GM19372 (cell line): ENCODE data around the gene GLRA1.

ENCODE experiments used
- ATAC-seq: cut with Tn5 transposase; IDR thresholded peaks from one replicate; pipeline ENCODE4 v1.9.1; 2021; ENCODE audit warnings: mild to moderate bottlenecking, low read depth, moderate library complexity; ENCODE audit not compliant: unreplicated experiment

GLRA1 gene

GRCh38 chr5:151924564-151925301 is at the start of gene GLRA1:
Gene GLRA1 (minus strand): TSS chr5:151924851. CDS start chr5:151924549, 302 bp downstream.
- no peak for ATAC-seq

- no peak for ATAC-seq
Measured at GRCh38 chr5:151970885-151971284, 46.2 kb upstream of the GLRA1 start.

- ATAC-seq: no peak
Measured at GRCh38 chr5:151967865-151968264, 43.2 kb upstream of the GLRA1 start.

DNA sequence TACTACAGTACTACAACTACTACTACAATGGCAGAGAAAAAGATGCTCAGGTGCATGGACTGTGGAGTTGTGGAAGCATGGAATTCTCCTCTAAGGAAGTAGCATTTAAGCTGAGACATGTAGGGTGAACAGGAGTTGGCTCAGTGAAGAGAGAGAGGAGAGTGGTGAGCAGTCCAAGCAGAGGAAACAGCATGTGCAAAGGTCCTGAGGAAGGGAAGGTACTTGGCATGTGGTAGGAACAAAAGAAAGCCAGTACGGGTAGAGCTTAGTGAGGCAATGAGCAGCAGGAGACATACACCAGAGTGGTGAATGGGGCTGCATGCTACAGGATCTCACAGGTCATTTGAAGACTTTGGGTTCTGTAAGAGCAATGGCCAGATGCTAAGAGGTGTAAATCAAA is 41.4 kb upstream of the GLRA1 start:
- ATAC-seq: no peak

DNA sequence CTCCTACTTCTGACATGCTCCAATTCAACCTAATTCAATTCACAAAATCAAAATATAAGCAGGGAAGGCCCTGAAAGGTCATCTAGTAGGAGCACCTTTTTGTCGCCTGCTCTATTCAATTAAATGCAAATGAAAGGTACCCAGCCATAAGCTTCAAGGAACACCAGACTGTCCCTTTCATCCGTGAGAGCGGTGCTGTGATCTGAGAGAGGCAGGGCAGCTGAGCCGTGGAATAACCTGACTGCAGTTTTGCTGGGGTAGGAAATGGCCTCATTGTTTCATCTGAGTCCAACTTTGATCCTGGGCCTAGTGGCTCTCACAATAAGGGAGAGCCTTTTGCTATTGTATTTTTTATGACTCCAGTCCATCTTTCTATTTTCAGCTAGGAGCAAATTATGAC is 39.8 kb upstream of the GLRA1 start:
- no peak for ATAC-seq

DNA sequence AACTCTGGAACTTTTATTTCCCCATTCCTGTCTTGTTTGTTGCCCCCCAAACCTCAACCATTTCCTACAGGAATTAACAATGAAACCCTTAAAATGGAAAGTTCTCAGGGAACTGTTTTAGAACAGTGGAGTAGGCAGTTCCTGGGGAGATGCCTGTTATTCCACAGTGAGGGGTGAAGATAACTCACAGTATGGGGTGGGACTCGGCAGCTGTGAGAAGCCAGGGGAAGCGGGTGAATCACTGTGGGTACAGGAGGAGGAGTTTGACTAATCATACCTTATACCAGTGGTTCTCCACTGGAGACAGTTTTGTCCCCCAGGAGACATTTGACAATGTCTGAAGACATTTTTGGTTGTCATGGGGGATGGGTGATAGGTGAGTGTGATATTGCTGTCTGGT is 36.9 kb upstream of the GLRA1 start:
- ATAC-seq: no peak

- ATAC-seq: no peak
Measured at GRCh38 chr5:151958111-151958510, 33.5 kb upstream of the GLRA1 start.

DNA sequence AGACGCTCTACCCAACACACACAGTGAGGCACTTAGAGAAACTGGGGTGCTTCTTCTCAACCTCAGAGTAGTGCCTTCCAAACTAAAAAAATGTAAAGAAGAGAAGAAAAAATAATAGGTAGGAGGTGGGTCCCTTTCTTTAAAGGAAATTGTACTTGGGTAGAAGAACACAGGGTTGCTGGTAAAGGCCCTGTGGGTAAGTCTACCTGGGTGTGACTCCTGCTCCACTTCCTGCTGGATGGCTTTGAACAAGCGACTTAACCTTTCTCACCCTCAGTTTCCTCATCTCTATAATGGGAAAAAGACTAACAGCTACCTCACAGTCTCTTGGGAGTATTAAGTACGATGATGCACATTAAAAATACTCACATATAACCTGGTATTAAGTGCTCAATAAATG is 32.1 kb upstream of the GLRA1 start:
- no peak for ATAC-seq

DNA sequence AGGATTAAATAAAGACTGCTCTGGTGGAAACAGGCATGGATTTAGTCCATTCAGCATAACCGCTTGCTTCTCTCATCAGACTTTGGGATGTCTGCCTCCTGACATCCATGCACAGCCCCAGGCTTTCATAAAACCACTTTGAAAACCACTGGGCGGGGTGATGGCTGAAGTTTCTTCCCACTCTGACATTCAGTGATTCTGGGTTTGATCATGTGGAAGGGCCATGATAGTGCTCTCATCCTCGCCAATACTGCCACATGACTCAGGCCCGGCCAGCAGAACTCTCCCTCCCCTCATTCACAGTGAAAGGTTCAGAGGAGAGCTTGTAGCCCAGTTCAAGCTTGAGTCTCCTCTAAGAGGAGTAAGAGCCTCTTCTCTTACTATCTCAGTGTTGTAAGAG is 29.6 kb upstream of the GLRA1 start:
- ATAC-seq: no peak

DNA sequence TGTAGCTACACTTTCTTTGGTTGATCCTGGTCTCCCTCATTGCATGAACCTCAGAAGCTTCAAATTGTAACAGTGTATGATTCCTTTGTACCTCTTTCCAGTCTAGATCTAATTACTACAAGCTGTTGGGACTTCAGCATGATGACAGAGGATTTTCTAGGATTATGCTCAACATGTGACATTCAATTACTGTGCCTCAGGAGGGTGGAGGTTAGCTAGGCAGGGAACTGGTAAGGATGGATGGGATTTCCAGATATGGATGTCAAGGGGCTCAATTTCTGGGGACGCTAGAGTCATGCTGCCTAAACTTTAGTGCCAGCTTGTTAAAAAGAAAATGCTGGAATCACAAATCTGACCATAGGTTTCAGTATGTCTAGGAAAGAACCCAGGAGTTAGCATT is 29.2 kb upstream of the GLRA1 start:
- ATAC-seq: no peak

GRCh38 chr5:151952238-151952637 is 27.6 kb upstream of the GLRA1 start:
- no peak for ATAC-seq

GRCh38 chr5:151950706-151951105 is 26.1 kb upstream of the GLRA1 start:
- ATAC-seq: no peak

GRCh38 chr5:151949701-151950308 is 25.2 kb upstream of the GLRA1 start:
- no peak for ATAC-seq

DNA sequence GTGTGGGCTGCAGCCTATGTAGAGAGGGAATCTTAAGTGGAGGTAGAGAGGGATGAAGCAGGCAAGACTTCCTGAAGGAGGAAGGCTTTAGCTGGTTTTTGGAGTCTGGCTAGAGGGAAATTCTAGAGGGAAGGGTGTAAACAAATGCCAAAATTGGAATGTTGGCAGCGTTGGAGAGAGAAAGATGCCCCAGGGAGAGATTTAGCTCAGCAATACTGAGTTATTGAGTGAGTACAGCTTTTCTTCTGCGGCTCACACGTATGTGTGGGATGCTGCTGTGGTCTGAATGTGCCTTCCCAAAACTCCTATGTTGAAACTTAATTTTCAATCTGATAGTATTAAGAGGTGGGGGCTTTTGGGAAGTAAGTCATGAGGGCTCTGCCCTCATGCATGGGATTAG is 24.5 kb upstream of the GLRA1 start:
- ATAC-seq: no peak

- no peak for ATAC-seq
Measured at GRCh38 chr5:151947931-151948608, 23.4 kb upstream of the GLRA1 start.

GRCh38 chr5:151937851-151938250 is 13.2 kb upstream of the GLRA1 start:
- no peak for ATAC-seq

DNA sequence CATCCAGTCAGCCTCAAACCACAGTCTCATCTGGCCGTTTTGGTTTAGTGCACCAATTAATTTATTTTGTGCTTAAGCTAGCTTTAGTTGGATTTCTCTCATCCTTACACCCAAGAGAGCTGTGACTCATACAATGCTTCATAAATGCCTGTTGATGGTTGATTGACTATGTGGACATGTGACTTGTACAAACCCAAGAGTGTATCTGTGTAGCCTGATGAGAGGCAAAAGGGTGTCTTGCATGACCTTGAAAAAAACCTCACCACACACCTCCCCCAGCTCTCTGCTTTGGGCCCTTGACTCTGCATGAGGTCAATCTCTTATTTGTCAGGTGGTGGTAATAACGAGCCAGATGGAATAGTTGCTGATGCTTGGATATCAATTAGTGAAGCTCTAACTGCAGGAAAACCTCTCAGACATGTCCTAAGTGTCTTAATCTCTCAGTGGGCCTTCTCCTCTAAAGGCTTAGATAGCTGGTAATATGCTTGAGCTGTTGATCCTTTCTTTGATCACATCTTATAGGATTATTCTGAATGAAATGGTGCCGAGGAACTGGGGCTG is 10.6 kb upstream of the GLRA1 start:
- no peak for ATAC-seq

GRCh38 chr5:151931260-151931659 is 6.6 kb upstream of the GLRA1 start:
- ATAC-seq: no peak

- ATAC-seq: no peak
Measured at GRCh38 chr5:151926188-151926587, 1.5 kb upstream of the GLRA1 start.

DNA sequence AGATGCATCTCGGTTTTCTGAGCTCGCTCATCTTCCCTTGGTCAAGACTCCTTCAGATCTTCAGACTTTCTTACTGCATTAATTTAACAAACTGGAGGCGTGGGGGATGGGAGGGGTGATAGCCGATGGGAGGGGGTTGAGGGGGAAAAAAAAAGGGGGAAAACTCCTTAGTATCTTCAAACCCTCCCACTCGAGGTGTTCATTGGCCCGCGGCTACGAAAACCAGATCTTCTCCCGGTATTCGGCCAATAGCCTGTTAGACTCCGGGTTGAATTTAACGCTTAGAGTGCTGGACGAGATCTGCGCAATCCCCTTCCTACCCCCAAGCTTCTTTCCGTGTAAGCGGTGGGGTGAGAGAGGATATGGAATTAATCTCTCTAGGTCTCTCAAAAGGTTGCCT is 689 bp upstream of the GLRA1 start:
- no peak for ATAC-seq

- ATAC-seq: no peak
Measured at GRCh38 chr5:151923866-151924476, 680 bp downstream of the GLRA1 start.
